Sigmoid colon (tissue), 4 donors: Measurements from ENCODE around the gene KIF5A.

Experiments
- EP300 ChIP-seq, 4 donors: sonication (generic); formaldehyde crosslinking; IDR thresholded peaks; one replicate each; pipeline ENCODE4 v1.6.1; 2017; ENCODE audit warnings: antibody characterized with exemption in 4 of 4
- POLR2A ChIP-seq, 2 donors: fragments of 450-650 bp; IDR thresholded peaks; one replicate each; pipeline ENCODE4 v1.6.1; 2016; ENCODE audit warnings: antibody characterized with exemption in 2 of 2, mild to moderate bottlenecking in 2 of 2, moderate library complexity in 2 of 2
- POLR2AphosphoS5 ChIP-seq, 4 donors: sonication (generic); formaldehyde crosslinking; IDR thresholded peaks; one replicate each; pipeline ENCODE4 v1.6.1; 2017; ENCODE audit warnings: antibody characterized with exemption in 4 of 4
- TF ChIP-seq, protein P1 (sequence below), 4 experiments: fragments of 450-650 bp in 3 of 4; fragments of 200-600 bp in 1 of 4; IDR thresholded peaks; one replicate each; pipeline ENCODE4 v1.5.1; 2016 to 2019; ENCODE audit warnings: antibody characterized with exemption in 4 of 4, mild to moderate bottlenecking in 3 of 4, moderate library complexity in 2 of 4

DNA sequence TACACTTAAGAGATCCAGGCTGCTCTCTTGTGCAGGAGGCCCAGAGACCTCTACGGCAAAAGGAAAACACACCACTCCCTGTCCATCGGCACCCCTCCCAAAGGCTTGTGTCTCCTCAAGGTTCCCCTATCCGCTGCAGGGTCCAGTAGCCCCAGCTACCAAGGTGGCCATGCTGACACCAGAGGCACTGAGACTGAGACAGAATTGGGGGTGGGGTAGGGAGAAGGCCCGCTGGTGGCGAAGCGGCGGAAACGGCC lies 30.1 kb upstream of the KIF5A start:
- TF ChIP-seq, protein P1, sequence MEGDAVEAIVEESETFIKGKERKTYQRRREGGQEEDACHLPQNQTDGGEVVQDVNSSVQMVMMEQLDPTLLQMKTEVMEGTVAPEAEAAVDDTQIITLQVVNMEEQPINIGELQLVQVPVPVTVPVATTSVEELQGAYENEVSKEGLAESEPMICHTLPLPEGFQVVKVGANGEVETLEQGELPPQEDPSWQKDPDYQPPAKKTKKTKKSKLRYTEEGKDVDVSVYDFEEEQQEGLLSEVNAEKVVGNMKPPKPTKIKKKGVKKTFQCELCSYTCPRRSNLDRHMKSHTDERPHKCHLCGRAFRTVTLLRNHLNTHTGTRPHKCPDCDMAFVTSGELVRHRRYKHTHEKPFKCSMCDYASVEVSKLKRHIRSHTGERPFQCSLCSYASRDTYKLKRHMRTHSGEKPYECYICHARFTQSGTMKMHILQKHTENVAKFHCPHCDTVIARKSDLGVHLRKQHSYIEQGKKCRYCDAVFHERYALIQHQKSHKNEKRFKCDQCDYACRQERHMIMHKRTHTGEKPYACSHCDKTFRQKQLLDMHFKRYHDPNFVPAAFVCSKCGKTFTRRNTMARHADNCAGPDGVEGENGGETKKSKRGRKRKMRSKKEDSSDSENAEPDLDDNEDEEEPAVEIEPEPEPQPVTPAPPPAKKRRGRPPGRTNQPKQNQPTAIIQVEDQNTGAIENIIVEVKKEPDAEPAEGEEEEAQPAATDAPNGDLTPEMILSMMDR (IDR thresholded peaks at IDR 0.05) = no peak
- TF ChIP-seq POLR2A (IDR thresholded peaks at IDR 0.05) = no peak
- no peak for TF ChIP-seq POLR2AphosphoS5 (IDR thresholded peaks at IDR 0.05)
- TF ChIP-seq EP300 (IDR thresholded peaks at IDR 0.05) = no peak
